Measurements from ENCODE around the gene PTPN13.

The PTPN13 gene

GRCh38 chr4:86834901-86835300, 240.8 kb downstream of the PTPN13 start:
- no peak for TF ChIP-seq FOXP2 (optimal IDR thresholded peaks at IDR 0.05; ENCODE audit: borderline replicate concordance, extremely low read depth, extremely low read length, insufficient read depth)
- no peak for TF ChIP-seq TAF1 (IDR thresholded peaks at IDR 0.05; ENCODE audit: borderline replicate concordance, insufficient read depth, low read length)
- TF ChIP-seq, protein P1, sequence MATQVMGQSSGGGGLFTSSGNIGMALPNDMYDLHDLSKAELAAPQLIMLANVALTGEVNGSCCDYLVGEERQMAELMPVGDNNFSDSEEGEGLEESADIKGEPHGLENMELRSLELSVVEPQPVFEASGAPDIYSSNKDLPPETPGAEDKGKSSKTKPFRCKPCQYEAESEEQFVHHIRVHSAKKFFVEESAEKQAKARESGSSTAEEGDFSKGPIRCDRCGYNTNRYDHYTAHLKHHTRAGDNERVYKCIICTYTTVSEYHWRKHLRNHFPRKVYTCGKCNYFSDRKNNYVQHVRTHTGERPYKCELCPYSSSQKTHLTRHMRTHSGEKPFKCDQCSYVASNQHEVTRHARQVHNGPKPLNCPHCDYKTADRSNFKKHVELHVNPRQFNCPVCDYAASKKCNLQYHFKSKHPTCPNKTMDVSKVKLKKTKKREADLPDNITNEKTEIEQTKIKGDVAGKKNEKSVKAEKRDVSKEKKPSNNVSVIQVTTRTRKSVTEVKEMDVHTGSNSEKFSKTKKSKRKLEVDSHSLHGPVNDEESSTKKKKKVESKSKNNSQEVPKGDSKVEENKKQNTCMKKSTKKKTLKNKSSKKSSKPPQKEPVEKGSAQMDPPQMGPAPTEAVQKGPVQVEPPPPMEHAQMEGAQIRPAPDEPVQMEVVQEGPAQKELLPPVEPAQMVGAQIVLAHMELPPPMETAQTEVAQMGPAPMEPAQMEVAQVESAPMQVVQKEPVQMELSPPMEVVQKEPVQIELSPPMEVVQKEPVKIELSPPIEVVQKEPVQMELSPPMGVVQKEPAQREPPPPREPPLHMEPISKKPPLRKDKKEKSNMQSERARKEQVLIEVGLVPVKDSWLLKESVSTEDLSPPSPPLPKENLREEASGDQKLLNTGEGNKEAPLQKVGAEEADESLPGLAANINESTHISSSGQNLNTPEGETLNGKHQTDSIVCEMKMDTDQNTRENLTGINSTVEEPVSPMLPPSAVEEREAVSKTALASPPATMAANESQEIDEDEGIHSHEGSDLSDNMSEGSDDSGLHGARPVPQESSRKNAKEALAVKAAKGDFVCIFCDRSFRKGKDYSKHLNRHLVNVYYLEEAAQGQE (IDR thresholded peaks at IDR 0.05; ENCODE audit: insufficient read depth in 1 of 2, low read depth in 2 of 2, low read length in 2 of 2), result no peak
- no peak for TF ChIP-seq SIN3A (IDR thresholded peaks at IDR 0.05; ENCODE audit: borderline replicate concordance, insufficient read depth, low read length)
- TF ChIP-seq POLR2AphosphoS5 (IDR thresholded peaks at IDR 0.05; ENCODE audit: low read depth, low read length), result no peak

GRCh38 chr4:86835677-86836076, 241.6 kb downstream of the PTPN13 start:
- TF ChIP-seq TAF1 (IDR thresholded peaks at IDR 0.05; ENCODE audit: borderline replicate concordance, insufficient read depth, low read length) (no peak), SIN3A (IDR thresholded peaks at IDR 0.05; ENCODE audit: borderline replicate concordance, insufficient read depth, low read length) (no peak), FOXP2 (optimal IDR thresholded peaks at IDR 0.05; ENCODE audit: borderline replicate concordance, extremely low read depth, extremely low read length, insufficient read depth) (no peak), POLR2AphosphoS5 (IDR thresholded peaks at IDR 0.05; ENCODE audit: low read depth, low read length) (no peak)
- TF ChIP-seq, protein P1 (IDR thresholded peaks at IDR 0.05; ENCODE audit: insufficient read depth in 1 of 2, low read depth in 2 of 2, low read length in 2 of 2), result no peak

DNA sequence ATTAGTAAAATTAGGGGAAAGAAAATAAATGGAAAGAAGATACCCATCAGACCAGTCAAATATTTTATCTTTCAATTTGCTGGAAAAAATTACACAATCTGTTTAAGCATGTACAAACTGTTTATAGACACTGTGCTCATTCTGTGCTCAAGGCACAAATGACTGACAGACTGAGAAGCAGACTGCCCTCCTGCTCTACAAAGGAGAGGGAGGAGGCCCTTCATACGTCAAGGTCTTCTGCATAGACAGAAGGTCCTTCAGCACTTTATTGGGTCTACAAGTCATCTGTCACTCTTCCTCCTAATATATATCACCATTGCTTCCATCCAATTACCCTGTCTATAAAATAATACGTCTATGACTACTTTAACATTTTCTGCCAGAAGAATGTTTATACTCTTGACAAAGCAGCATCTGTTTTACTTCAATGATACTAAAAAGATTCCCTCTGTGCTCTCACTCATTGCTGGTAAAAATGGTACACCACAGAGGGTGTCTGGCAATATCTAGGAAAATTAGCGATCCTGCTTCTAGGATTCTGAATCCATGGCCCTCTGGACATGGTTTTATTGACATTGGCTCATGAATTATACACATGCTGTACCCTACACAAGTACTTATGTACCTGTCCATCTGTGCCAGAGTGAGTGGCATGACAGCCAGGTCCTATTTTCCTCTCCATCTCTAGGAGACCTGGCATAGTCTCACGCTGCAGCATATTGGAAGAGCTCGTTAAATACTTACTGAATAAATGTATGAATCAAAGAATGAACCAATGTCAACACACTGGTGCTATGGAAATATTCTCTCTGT, 243.8 kb downstream of the PTPN13 start:
- TF ChIP-seq FOXP2 (optimal IDR thresholded peaks at IDR 0.05; ENCODE audit: borderline replicate concordance, extremely low read depth, extremely low read length, insufficient read depth), result no peak
- TF ChIP-seq, protein P1 (IDR thresholded peaks at IDR 0.05; ENCODE audit: insufficient read depth in 1 of 2, low read depth in 2 of 2, low read length in 2 of 2), result no peak
- no peak for TF ChIP-seq TAF1 (IDR thresholded peaks at IDR 0.05; ENCODE audit: borderline replicate concordance, insufficient read depth, low read length)
- TF ChIP-seq POLR2AphosphoS5 (IDR thresholded peaks at IDR 0.05; ENCODE audit: low read depth, low read length), result no peak
- no peak for TF ChIP-seq SIN3A (IDR thresholded peaks at IDR 0.05; ENCODE audit: borderline replicate concordance, insufficient read depth, low read length)

- TF ChIP-seq FOXP2 (optimal IDR thresholded peaks at IDR 0.05; ENCODE audit: borderline replicate concordance, extremely low read depth, extremely low read length, insufficient read depth), result no peak
- TF ChIP-seq, protein P1 (IDR thresholded peaks at IDR 0.05; ENCODE audit: insufficient read depth in 1 of 2, low read depth in 2 of 2, low read length in 2 of 2), result no peak
- no peak for TF ChIP-seq SIN3A (IDR thresholded peaks at IDR 0.05; ENCODE audit: borderline replicate concordance, insufficient read depth, low read length)
- TF ChIP-seq POLR2AphosphoS5 (IDR thresholded peaks at IDR 0.05; ENCODE audit: low read depth, low read length), result no peak
- TF ChIP-seq TAF1 (IDR thresholded peaks at IDR 0.05; ENCODE audit: borderline replicate concordance, insufficient read depth, low read length), result no peak
These were observed 246.7 kb downstream of the PTPN13 start for GRCh38 chr4:86840858-86841257.
